Mucosa of descending colon (tissue), 3 donors: ENCODE data around the gene UBE2D4. TPM values are rescaled to one million over a fixed set of nuclear protein-coding genes. Genes with fewer than 3 reads are reported as not detected.
"Not testable (repeated sequence)": the region's sequence is repeated elsewhere in the genome, so short reads cannot be mapped to it uniquely, and the experiment has no call there.

Experiments used
- ATAC-seq: fragments of 200-7000 bp; cut with Tn5 transposase; one replicate; pipeline ENCODE4 v1.9.1; 2020; ENCODE audit warnings: mild to moderate bottlenecking, moderate library complexity
- DNase-seq, 3 donors: peaks; one replicate each; pipeline ENCODE4 v3.0.0-alpha.2; 2020
- H3K36me3 ChIP-seq: fragments of 200-600 bp; one replicate; pipeline ENCODE4 v1.8.0; 2021; ENCODE audit warnings: low read depth, mild to moderate bottlenecking
- H3K4me1 ChIP-seq: fragments of 200-600 bp; one replicate; pipeline ENCODE4 v1.8.0; 2021; ENCODE audit warnings: low read depth, mild to moderate bottlenecking
- H3K4me3 ChIP-seq: fragments of 200-600 bp; one replicate; pipeline ENCODE4 v1.8.0; 2021; ENCODE audit warnings: mild to moderate bottlenecking
- H3K9me3 ChIP-seq: fragments of 200-600 bp; one replicate; pipeline ENCODE4 v1.8.0; 2021; ENCODE audit warnings: mild to moderate bottlenecking
- intact Hi-C, 2 donors: fragments of 100-400 bp; cut with DNase I in 1 of 2; cut with micrococcal nuclease in 1 of 2; formaldehyde crosslinking; loops; one replicate each; pipeline versions ENCODE4 v1.11.0 to v1.11.1; 2022; cut with DNase I, micrococcal nuclease
- total RNA-seq, 3 donors: library from RNA; stranded (reverse); fragmentation: NEBNext Ultra II Directional in 2 of 3; extraction: Animal tissue kit (Norgen Biotek cat#: 25700) in 2 of 3; gene quantifications; one replicate each; pipeline versions ENCODE4 v1.2.1 to v1.2.4, GENCODE V29; 2021 to 2023
- TF ChIP-seq, protein P1 (sequence below): fragments of 200-600 bp; IDR thresholded peaks from one replicate; pipeline ENCODE4 v1.8.0; 2022; ENCODE audit warnings: antibody characterized with exemption, mild to moderate bottlenecking
- donor health status: DM: no; HTN: no; CAD: no; lungs with moderate emphysema.
- donor health status: DM: no; HTN: no; CAD: no.
- donor health status: DM: no; HTN: yes; CAD: no.

The UBE2D4 gene
- total RNA-seq, 3 donors from 2014 or later, result 11.5 to 20.7 (median 11.8) TPM

- no peaks in the 10 kb centered on the region for H3K36me3 ChIP-seq
- DNase-seq, result peak in 2 of 3 donors; percentile 36 to 53
Observed at GRCh38 chr7:43954524-43955228, 28.4 kb downstream of the UBE2D4 start.

GRCh38 chr7:43956027-43956426 lies 29.8 kb downstream of the UBE2D4 start:
- H3K4me3 ChIP-seq, result no peak overlapping the region
- TF ChIP-seq, protein P1, sequence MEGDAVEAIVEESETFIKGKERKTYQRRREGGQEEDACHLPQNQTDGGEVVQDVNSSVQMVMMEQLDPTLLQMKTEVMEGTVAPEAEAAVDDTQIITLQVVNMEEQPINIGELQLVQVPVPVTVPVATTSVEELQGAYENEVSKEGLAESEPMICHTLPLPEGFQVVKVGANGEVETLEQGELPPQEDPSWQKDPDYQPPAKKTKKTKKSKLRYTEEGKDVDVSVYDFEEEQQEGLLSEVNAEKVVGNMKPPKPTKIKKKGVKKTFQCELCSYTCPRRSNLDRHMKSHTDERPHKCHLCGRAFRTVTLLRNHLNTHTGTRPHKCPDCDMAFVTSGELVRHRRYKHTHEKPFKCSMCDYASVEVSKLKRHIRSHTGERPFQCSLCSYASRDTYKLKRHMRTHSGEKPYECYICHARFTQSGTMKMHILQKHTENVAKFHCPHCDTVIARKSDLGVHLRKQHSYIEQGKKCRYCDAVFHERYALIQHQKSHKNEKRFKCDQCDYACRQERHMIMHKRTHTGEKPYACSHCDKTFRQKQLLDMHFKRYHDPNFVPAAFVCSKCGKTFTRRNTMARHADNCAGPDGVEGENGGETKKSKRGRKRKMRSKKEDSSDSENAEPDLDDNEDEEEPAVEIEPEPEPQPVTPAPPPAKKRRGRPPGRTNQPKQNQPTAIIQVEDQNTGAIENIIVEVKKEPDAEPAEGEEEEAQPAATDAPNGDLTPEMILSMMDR, result no peak
- DNase-seq, result no peak
- intact Hi-C loops, result no loop called here
- H3K4me1 ChIP-seq, result no peaks in the 10 kb centered on the region
- no peaks in the 10 kb centered on the region for H3K36me3 ChIP-seq
- no peak for ATAC-seq
- no peaks in the 10 kb centered on the region for H3K9me3 ChIP-seq

More at GRCh38 chr7:43954524-43955228, 28.4 kb downstream of the UBE2D4 start:
- ATAC-seq, result peak; percentile 81
- TF ChIP-seq, protein P1, result no peak
- H3K9me3 ChIP-seq, result no peaks in the 10 kb centered on the region
- H3K4me1 ChIP-seq, result no peaks in the 10 kb centered on the region
- H3K4me3 ChIP-seq, result no peak overlapping the region
- intact Hi-C loops, result no loop called here

DNA sequence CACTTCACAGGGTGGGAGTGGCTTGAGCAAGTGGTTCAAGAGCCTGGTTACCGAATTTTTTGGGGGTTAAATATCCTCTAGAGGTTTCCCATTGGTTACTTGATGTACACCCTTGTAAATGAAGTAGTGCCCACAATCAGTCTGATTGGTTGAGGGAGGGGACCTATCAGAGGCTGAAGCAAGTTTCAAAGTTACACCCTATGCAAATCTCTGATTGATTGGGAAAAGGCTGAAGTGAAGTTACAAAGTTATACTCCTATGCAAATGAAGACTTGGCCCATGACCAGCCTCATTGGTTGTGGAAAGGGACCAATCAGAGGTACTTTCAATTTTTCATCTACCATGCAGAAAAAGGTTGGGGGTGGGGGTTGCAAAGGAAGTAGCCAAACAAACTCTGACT lies 34.7 kb downstream of the UBE2D4 start:
- DNase-seq, result no peak
- no peaks in the 10 kb centered on the region for H3K4me1 ChIP-seq
- TF ChIP-seq, protein P1, result no peak
- H3K4me3 ChIP-seq, result no peak overlapping the region
- intact Hi-C loops, result no loop called here
- no peak for ATAC-seq
- no peaks in the 10 kb centered on the region for H3K36me3 ChIP-seq
- H3K9me3 ChIP-seq, result no peaks in the 10 kb centered on the region

DNA sequence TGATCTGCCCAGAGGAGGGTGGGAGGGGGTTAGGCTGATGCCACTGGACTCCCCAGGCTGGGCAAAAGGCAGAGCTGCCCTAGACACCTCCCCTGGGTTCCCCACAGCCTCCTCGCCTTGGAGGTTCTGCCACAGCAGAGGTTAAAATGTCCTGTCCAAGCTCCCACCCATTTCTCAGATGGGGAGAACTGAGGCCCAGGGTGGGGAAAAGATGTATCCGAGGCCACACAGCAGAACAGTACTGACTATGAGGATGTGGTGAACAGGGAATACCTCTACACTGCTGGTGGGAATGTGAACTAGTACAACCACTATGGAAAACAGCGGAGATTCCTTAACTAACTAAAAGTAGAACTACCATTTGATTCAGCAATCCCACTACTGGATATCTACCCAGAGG lies 40.2 kb downstream of the UBE2D4 start:
- DNase-seq, H3K4me1 ChIP-seq, H3K9me3 ChIP-seq, ATAC-seq, intact Hi-C loops, H3K4me3 ChIP-seq, H3K36me3 ChIP-seq: not testable (repeated sequence)

DNA sequence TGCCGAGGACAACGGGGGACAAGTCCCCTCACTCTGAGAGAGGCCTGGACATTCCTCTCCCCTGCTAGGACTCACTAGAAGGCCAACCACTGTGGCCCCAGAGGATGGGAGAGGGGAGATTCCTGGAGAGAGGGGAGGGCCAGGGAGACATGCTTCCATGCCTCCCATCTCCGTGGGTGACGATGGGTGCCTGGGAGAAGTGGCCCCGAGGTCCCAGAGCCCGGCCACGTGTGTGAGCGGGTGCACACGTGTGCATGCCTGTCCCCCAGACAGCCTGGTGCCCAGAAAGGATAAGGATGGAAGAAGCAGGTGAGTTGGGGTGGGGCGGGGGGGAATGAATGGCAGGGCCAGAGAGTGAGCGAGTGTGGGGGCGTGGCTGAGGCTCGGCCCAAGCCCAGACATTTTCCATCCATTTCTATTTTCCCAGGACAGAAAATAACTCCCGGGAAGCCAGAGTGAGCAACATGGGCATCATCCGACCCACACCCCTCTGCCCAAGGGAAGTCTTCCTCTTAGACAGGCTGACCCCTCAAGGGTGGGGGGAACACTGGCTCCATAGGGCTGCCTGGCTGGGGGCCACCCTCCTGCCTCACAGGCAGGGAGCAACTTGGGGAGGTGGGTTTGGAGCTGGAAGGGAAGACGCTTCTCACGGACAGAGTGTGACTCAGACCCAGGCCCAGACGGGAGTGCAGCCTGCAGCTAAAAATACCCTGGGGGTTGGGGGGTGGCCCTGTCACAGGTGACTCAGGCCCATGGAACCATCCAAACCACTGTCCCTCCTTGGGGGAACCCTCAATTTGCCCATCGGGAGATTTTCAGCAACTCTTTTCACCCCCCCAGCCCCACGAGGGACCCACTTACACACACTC lies 42.2 kb downstream of the UBE2D4 start:
- intact Hi-C loops, H3K9me3 ChIP-seq, H3K4me1 ChIP-seq, DNase-seq, H3K4me3 ChIP-seq, H3K36me3 ChIP-seq, ATAC-seq: not testable (repeated sequence)

DNA sequence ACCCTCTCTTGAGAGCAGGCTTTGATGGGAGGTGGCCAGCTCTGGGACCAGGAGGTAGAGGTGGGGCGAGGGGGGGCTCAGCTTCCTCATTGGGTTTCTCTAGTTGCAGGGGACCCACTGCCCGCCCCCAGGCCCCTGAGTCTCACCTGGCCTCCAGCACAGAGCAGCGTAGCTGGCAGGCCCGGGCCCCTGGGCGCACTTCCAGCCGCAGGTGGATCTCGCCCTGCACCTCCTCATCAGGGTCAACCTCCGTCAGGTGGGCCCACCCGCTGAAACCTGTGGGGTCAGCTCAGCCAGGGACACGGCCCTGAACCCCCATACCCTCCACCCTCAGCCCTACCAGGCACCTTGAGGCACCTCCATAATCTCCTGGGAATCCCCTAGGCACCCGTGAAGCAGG lies 43.4 kb downstream of the UBE2D4 start:
- H3K4me1 ChIP-seq, H3K4me3 ChIP-seq, ATAC-seq, intact Hi-C loops, DNase-seq, H3K36me3 ChIP-seq, H3K9me3 ChIP-seq: not testable (repeated sequence)

DNA sequence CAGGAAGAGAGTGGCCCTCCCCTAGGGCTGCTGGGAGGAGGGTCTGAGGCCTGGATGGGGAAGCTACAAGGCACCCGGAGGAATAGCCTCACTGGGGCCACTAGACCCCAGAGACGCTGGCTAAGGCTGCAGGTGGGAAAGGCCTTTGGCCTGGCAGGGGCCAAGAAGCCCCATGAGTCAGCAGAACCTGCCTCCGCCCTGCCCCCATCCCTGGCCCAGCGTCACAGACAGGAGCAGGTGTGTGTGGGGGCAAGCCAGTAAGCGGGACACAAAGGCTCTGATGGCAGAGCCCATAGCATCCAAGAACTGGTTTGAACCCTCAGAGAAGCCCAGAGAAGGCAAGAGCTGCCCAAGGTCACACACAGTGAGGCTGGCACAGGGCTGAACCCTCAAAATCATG lies 44.5 kb downstream of the UBE2D4 start:
- not testable (repeated sequence) for ATAC-seq

DNA sequence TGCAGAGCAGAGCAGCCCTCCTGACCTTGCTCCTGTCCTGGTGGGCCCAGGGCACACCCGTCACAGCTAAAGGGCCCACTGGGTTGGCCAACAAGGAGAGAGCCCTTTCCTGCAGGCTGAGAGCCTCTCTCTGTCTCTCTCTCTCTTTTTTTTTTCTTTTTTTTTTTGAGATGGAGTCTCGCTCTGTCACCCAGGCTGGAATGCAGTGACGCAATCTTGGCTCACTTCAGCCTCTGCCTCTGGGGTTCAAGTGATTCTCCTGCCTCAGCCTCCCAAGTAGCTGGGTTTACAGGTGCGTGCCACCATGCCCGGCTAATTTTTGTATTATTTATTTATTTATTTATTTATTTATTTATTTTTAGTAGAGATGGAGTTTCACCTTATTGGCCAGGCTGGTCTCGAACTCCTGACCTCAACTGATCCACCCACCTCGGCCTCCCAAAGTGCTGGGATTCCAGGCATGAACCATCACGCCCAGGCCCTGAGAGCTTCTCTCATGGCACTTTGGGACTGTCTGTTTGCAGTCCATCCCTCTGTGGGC lies 47.9 kb downstream of the UBE2D4 start:
- H3K9me3 ChIP-seq, intact Hi-C loops, ATAC-seq, H3K4me1 ChIP-seq, H3K36me3 ChIP-seq, H3K4me3 ChIP-seq, DNase-seq: not testable (repeated sequence)

More for the DNA sequence above, 44.5 kb downstream of the UBE2D4 start:
- H3K9me3 ChIP-seq, H3K4me1 ChIP-seq, H3K36me3 ChIP-seq, intact Hi-C loops, H3K4me3 ChIP-seq, DNase-seq: not testable (repeated sequence)

GRCh38 chr7:43974725-43975482 lies 48.7 kb downstream of the UBE2D4 start:
- H3K4me1 ChIP-seq, H3K4me3 ChIP-seq, H3K9me3 ChIP-seq, DNase-seq, intact Hi-C loops, ATAC-seq, H3K36me3 ChIP-seq: not testable (repeated sequence)
